ENCODE results near the gene YAF2. TPM values are rescaled to one million over a fixed set of nuclear protein-coding genes. Genes with fewer than 3 reads are reported as not detected.

Gene YAF2
- total and polyA plus RNA-seq, 2 donors (not counting 3 experiments of a cell fraction or from before 2014, with no cell fraction given) = 6.9 to 29.2 TPM

DNA sequence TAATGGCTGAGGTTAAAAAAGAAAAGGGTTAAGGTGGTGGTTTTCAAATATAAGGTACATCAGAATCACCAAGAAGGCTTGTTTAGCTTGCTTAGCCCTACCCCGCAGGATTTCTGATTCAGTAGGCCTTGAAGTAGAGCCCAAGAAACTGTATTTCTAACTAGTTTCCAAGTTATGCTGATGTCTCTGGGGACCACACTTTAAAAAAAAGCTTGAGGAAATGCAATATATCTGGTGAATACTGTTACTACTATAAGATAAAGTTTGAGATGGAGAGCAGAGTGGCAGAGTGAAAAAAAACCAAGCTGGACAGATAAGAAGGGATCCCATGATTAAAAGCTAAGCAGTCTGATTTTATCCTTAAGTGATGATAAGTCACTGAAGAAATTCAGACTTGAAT, 75.1 kb downstream of the YAF2 start:
- FAIRE-seq (no peak), DNase-seq (ENCODE audit: low read depth, low spot score) (no peak)
- H2AFZ ChIP-seq (ENCODE audit: low read depth, low read length) = no peak overlapping the region
- intact Hi-C loops (cut with micrococcal nuclease) (no loop called here), dilution Hi-C loops (cut with MboI; ENCODE audit: extremely low pct_ligation_motif_present, low sequenced_read_pairs) (no loop called here)
- no peaks in the 10 kb centered on the region for H3K4me1 ChIP-seq (ENCODE audit: control insufficient read depth, extremely low read depth, insufficient read depth, low read length)
- TF ChIP-seq FOS (IDR thresholded peaks at IDR 0.05; ENCODE audit: borderline replicate concordance, insufficient read depth, low read length) (no peak), GATA2 (IDR thresholded peaks at IDR 0.05; ENCODE audit: insufficient read depth, insufficient read length, low read depth, low read length) (no peak), POLR2AphosphoS5 (IDR thresholded peaks at IDR 0.05; ENCODE audit: insufficient read depth, low read depth, low read length) (no peak), EZH2 (IDR thresholded peaks at IDR 0.05; ENCODE audit: borderline replicate concordance, low read depth, low read length, severe bottlenecking) (no peak), POLR2A (IDR thresholded peaks at IDR 0.05; ENCODE audit: low read depth, low read length) (no peak), MYC (IDR thresholded peaks at IDR 0.05; ENCODE audit: low read depth, low read length) (no peak), JUN (IDR thresholded peaks at IDR 0.05; ENCODE audit: borderline replicate concordance, insufficient read depth, insufficient read length, low read depth) (no peak)
- TF ChIP-seq, protein P1, sequence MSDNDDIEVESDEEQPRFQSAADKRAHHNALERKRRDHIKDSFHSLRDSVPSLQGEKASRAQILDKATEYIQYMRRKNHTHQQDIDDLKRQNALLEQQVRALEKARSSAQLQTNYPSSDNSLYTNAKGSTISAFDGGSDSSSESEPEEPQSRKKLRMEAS (IDR thresholded peaks at IDR 0.05; ENCODE audit: insufficient read depth, insufficient read length) = no peak
- TF ChIP-seq, protein P2, sequence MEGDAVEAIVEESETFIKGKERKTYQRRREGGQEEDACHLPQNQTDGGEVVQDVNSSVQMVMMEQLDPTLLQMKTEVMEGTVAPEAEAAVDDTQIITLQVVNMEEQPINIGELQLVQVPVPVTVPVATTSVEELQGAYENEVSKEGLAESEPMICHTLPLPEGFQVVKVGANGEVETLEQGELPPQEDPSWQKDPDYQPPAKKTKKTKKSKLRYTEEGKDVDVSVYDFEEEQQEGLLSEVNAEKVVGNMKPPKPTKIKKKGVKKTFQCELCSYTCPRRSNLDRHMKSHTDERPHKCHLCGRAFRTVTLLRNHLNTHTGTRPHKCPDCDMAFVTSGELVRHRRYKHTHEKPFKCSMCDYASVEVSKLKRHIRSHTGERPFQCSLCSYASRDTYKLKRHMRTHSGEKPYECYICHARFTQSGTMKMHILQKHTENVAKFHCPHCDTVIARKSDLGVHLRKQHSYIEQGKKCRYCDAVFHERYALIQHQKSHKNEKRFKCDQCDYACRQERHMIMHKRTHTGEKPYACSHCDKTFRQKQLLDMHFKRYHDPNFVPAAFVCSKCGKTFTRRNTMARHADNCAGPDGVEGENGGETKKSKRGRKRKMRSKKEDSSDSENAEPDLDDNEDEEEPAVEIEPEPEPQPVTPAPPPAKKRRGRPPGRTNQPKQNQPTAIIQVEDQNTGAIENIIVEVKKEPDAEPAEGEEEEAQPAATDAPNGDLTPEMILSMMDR (IDR thresholded peaks at IDR 0.05; ENCODE audit: extremely low read depth in 1 of 2, insufficient read depth in 1 of 2, low read depth in 1 of 2, low read length in 2 of 2) = no peak
- no TSS peak for BruUV-seq (replicated peaks)
- H4K20me1 ChIP-seq (replicated peaks; ENCODE audit: control insufficient read depth, extremely low read depth, insufficient read depth, low read length) = no peaks in the 10 kb centered on the region
- ChIA-PET CTCF (interaction anchor here (1.3 to 1.4 kb wide), 2 partner anchors 10 to 16 kb away, joined by 3 to 4 read pairs; no protein-coding TSS in a partner anchor), POLR2A (no interaction called here)
- H3K27ac ChIP-seq (ENCODE audit: insufficient read depth, low read depth, low read length) = no peak overlapping the region
- no peaks in the 10 kb centered on the region for H3K79me2 ChIP-seq (ENCODE audit: control insufficient read depth, insufficient read depth, low read length)
- no peak overlapping the region for H3K4me3 ChIP-seq (replicated peaks in 1 of 3; ENCODE audit: insufficient read depth in 1 of 3, low read depth in 1 of 3, low read length in 3 of 3)
- no peaks in the 10 kb centered on the region for H3K9me3 ChIP-seq (replicated peaks; ENCODE audit: control insufficient read depth, insufficient read depth, low read length)
- no peak overlapping the region for H3K9ac ChIP-seq (replicated peaks; ENCODE audit: extremely low read depth, insufficient read depth, low read length)
- H3K9me1 ChIP-seq (replicated peaks; ENCODE audit: control insufficient read depth, extremely low read depth, insufficient read depth, low read length) = no peaks in the 10 kb centered on the region
- H3K4me2 ChIP-seq (ENCODE audit: insufficient read depth, low read length) = no peak overlapping the region
- peaks cover 0 to 3% of the 10 kb centered on the region in 2 experiments for H3K36me3 ChIP-seq (ENCODE audit: control insufficient read depth in 2 of 2, extremely low read depth in 1 of 2, insufficient read depth in 2 of 2, low read length in 2 of 2)
- no peaks in the 10 kb centered on the region for H3K27me3 ChIP-seq (ENCODE audit: control insufficient read depth in 2 of 2, insufficient read depth in 2 of 2, low read length in 2 of 2)
